ENCODE results near the gene DDX10. TPM values are rescaled to one million over a fixed set of nuclear protein-coding genes. Genes with fewer than 3 reads are reported as not detected.

DDX10 gene
- polyA plus RNA-seq, 1 of the 3 experiments (the other 2 are of a cell fraction): 35.8 TPM

DNA sequence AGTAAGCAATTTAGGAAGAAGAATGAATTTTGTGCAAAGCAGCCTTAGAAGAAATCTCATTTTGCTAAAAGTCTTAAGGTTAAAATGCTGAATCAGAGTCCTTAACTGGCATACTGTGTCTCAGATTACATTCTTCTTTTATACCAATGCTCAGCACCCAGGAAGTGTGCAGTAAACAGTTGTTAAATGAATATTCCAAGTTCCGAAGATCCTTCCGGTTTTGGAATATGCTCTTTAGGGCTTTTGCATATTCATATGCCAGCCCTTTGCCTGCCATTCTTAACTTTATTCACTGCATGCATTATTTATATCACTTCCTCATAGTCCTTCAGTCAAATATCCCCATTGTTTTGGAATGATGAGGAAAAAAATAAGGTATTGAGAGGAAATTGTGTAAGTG is 242.0 kb downstream of the DDX10 start:
- Histone ChIP-seq H3K4me1 (ENCODE audit: control insufficient read depth in 1 of 2, insufficient read depth in 2 of 2, low read depth in 1 of 2, low read length in 1 of 2) (peaks cover 5 to 31% of the 10 kb centered on the region in 2 experiments), H3K9me3 (no peaks in the 10 kb centered on the region), H2AFZ (ENCODE audit: low read depth) (peak overlapping the region; percentile 26; the same call in 1 of the 2 replicates), H4K20me1 (ENCODE audit: insufficient read depth) (no peaks in the 10 kb centered on the region), H3K27ac (ENCODE audit: low read depth in 2 of 2, low read length in 1 of 2) (peak overlapping the region; percentile 65 to 71; a peak in 3 of 4 replicates), H3F3A (replicated peaks; ENCODE audit: insufficient read depth) (peaks cover 18% of the 10 kb centered on the region), H3K9ac (no peak overlapping the region), H3K27me3 (ENCODE audit: insufficient read depth) (no peaks in the 10 kb centered on the region), H3K36me3 (replicated peaks in 1 of 2; ENCODE audit: control insufficient read depth in 1 of 2, insufficient read depth in 2 of 2, low read length in 1 of 2) (no peaks in the 10 kb centered on the region), H3K9me2 (no peaks in the 10 kb centered on the region), H3K79me2 (ENCODE audit: insufficient read depth) (peaks cover 6% of the 10 kb centered on the region; the same call in 1 of the 2 replicates), H3K4me2 (peak overlapping the region; percentile 49), H3K4me3 (ENCODE audit: low read depth in 2 of 2, low read length in 1 of 2) (no peak overlapping the region)
- TF ChIP-seq CHD2 (IDR thresholded peaks at IDR 0.05; ENCODE audit: low read length, partially characterized antibody): no peak
- no peak for TF ChIP-seq FOSL2 (IDR thresholded peaks at IDR 0.05; ENCODE audit: borderline replicate concordance, low read depth)
- TF ChIP-seq, protein P1, sequence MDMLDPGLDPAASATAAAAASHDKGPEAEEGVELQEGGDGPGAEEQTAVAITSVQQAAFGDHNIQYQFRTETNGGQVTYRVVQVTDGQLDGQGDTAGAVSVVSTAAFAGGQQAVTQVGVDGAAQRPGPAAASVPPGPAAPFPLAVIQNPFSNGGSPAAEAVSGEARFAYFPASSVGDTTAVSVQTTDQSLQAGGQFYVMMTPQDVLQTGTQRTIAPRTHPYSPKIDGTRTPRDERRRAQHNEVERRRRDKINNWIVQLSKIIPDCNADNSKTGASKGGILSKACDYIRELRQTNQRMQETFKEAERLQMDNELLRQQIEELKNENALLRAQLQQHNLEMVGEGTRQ (IDR thresholded peaks at IDR 0.05; ENCODE audit: borderline replicate concordance, low read depth, low read length): no peak
- no peak for TF ChIP-seq FOXM1 (IDR thresholded peaks at IDR 0.05; ENCODE audit: low read depth)
- no peak for TF ChIP-seq POLR2AphosphoS5 (IDR thresholded peaks at IDR 0.05; ENCODE audit: low read depth, low read length)
- no peak; the same call in 1 of the 2 replicates for TF ChIP-seq ELF1 (IDR thresholded peaks at IDR 0.05)
- POLR2A ChIA-PET: interaction anchor here (0.6 kb wide), 1 partner anchor 863 kb away, joined by 3 read pairs; no protein-coding TSS in a partner anchor
- 74% methylated on average over 2 of the region's 2 CpGs for WGBS (ENCODE audit: low lambda C conversion rate)
- CTCF ChIA-PET: no interaction called here
- no peak for DNase-seq

DNA sequence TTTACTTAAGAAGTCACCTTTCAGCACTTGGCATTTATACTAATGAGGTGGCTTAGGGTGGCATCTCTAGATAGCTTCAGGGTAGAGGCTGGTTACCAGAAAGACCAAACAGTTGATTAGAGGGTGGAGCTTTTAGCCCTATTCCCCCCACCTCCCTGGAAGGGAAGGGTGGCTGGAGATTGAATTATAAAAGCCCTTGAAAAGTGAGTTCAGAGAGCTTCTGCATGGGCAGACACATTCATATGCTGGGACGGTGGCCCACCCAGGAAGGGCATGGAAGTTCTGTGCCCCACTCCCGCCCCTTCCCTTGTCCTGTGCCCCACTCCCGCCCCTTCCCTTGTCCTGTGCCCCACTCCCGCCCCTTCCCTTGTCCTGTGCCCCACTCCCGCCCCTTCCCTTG is 244.2 kb downstream of the DDX10 start:
- Histone ChIP-seq H3K79me2 (ENCODE audit: insufficient read depth) (no peaks in the 10 kb centered on the region), H3K9me3 (no peaks in the 10 kb centered on the region), H2AFZ (ENCODE audit: low read depth) (no peak overlapping the region), H3K9ac (no peak overlapping the region), H3F3A (replicated peaks; ENCODE audit: insufficient read depth) (peaks cover 23% of the 10 kb centered on the region), H3K4me2 (no peak overlapping the region), H4K20me1 (ENCODE audit: insufficient read depth) (no peaks in the 10 kb centered on the region), H3K9me2 (no peaks in the 10 kb centered on the region), H3K27ac (ENCODE audit: low read depth in 2 of 2, low read length in 1 of 2) (no peak overlapping the region), H3K4me1 (ENCODE audit: control insufficient read depth in 1 of 2, insufficient read depth in 2 of 2, low read depth in 1 of 2, low read length in 1 of 2) (peaks cover 5 to 27% of the 10 kb centered on the region in 2 experiments), H3K4me3 (ENCODE audit: low read depth in 2 of 2, low read length in 1 of 2) (no peak overlapping the region), H3K27me3 (ENCODE audit: insufficient read depth) (no peaks in the 10 kb centered on the region), H3K36me3 (replicated peaks in 1 of 2; ENCODE audit: control insufficient read depth in 1 of 2, insufficient read depth in 2 of 2, low read length in 1 of 2) (no peaks in the 10 kb centered on the region)
- POLR2A ChIA-PET: no interaction called here
- CTCF ChIA-PET: no interaction called here
- no peak for DNase-seq
- TF ChIP-seq EZH2phosphoT487 (IDR thresholded peaks at IDR 0.05; ENCODE audit: borderline replicate concordance, low read depth) (no peak), FOXJ3 (CRISPR knock-in tag; IDR thresholded peaks at IDR 0.05) (no peak), CHD2 (IDR thresholded peaks at IDR 0.05; ENCODE audit: low read length, partially characterized antibody) (no peak), NRF1 (IDR thresholded peaks at IDR 0.05; ENCODE audit: low read depth, low read length) (no peak), POLR2AphosphoS5 (IDR thresholded peaks at IDR 0.05; ENCODE audit: low read depth, low read length) (no peak), GABPA (IDR thresholded peaks at IDR 0.05; ENCODE audit: low read depth) (no peak), RXRA (IDR thresholded peaks at IDR 0.05; ENCODE audit: borderline replicate concordance, low read depth) (no peak)
- TF ChIP-seq, protein P2, sequence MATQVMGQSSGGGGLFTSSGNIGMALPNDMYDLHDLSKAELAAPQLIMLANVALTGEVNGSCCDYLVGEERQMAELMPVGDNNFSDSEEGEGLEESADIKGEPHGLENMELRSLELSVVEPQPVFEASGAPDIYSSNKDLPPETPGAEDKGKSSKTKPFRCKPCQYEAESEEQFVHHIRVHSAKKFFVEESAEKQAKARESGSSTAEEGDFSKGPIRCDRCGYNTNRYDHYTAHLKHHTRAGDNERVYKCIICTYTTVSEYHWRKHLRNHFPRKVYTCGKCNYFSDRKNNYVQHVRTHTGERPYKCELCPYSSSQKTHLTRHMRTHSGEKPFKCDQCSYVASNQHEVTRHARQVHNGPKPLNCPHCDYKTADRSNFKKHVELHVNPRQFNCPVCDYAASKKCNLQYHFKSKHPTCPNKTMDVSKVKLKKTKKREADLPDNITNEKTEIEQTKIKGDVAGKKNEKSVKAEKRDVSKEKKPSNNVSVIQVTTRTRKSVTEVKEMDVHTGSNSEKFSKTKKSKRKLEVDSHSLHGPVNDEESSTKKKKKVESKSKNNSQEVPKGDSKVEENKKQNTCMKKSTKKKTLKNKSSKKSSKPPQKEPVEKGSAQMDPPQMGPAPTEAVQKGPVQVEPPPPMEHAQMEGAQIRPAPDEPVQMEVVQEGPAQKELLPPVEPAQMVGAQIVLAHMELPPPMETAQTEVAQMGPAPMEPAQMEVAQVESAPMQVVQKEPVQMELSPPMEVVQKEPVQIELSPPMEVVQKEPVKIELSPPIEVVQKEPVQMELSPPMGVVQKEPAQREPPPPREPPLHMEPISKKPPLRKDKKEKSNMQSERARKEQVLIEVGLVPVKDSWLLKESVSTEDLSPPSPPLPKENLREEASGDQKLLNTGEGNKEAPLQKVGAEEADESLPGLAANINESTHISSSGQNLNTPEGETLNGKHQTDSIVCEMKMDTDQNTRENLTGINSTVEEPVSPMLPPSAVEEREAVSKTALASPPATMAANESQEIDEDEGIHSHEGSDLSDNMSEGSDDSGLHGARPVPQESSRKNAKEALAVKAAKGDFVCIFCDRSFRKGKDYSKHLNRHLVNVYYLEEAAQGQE (IDR thresholded peaks at IDR 0.05; ENCODE audit: low read depth, low read length): no peak
- TF ChIP-seq, protein P3, sequence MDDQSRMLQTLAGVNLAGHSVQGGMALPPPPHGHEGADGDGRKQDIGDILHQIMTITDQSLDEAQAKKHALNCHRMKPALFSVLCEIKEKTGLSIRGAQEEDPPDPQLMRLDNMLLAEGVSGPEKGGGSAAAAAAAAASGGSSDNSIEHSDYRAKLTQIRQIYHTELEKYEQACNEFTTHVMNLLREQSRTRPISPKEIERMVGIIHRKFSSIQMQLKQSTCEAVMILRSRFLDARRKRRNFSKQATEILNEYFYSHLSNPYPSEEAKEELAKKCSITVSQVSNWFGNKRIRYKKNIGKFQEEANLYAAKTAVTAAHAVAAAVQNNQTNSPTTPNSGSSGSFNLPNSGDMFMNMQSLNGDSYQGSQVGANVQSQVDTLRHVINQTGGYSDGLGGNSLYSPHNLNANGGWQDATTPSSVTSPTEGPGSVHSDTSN (IDR thresholded peaks at IDR 0.05): no peak
- TF ChIP-seq, protein P4, sequence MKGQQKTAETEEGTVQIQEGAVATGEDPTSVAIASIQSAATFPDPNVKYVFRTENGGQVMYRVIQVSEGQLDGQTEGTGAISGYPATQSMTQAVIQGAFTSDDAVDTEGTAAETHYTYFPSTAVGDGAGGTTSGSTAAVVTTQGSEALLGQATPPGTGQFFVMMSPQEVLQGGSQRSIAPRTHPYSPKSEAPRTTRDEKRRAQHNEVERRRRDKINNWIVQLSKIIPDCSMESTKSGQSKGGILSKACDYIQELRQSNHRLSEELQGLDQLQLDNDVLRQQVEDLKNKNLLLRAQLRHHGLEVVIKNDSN (IDR thresholded peaks at IDR 0.05; ENCODE audit: borderline replicate concordance, low read depth): no peak
- 98% methylated on average over 5 of the region's 5 CpGs for WGBS (ENCODE audit: low lambda C conversion rate)

Measured in SK-N-SH (cell line).